Lower leg skin (tissue), 4 donors: Measurements from ENCODE around the gene NUCB2. TPM values are rescaled to one million over a fixed set of nuclear protein-coding genes. Genes with fewer than 3 reads are reported as not detected.

Experiments used
- DNase-seq, 2 donors: peaks; one replicate each; pipeline ENCODE4 v3.0.0-alpha.2; 2019; ENCODE audit warnings: low spot score in 2 of 2
- H3K4me3 ChIP-seq: fragments of 200-600 bp; sonication (generic); 2 replicates; pipeline ENCODE4 v1.5.1; 2017; ENCODE audit warnings: mild to moderate bottlenecking, low read depth; ENCODE audit not compliant: poor library complexity, severe bottlenecking
- CTCF ChIP-seq, 3 donors: fragments of 450-650 bp; IDR thresholded peaks; one replicate each; pipeline ENCODE4 v1.5.1; 2016; ENCODE audit warnings: antibody characterized with exemption in 3 of 3, mild to moderate bottlenecking in 3 of 3, moderate library complexity in 2 of 3
- POLR2A ChIP-seq, 2 donors: fragments of 450-650 bp; IDR thresholded peaks; one replicate each; pipeline ENCODE4 v1.6.1; 2016 to 2017; ENCODE audit warnings: antibody characterized with exemption in 2 of 2, mild to moderate bottlenecking in 1 of 2, moderate library complexity in 1 of 2
- WGBS, 2 donors: methylation state at CpG; one replicate each; pipeline ENCODE4 v1.1.5; 2018; 5-methylcytosine and 5-hydroxymethylcytosine counted together
- intact Hi-C: fragments of 100-400 bp; cut with DNase I; formaldehyde crosslinking; loops from one replicate; pipeline ENCODE4 v1.15.0; 2023; ENCODE audit warnings: low total_unique reads
- total RNA-seq, 4 donors: library from RNA; depleted of rRNA; stranded (reverse); fragments of >200 nt; gene quantifications; one replicate each; pipeline ENCODE4 v1.1.0, GENCODE V29; 2016

The NUCB2 gene
- total RNA-seq, 4 donors from 2014 or later = 13.1 to 27.1 (median 17.9) TPM

GRCh38 chr11:17273211-17273610 is 3.3 kb upstream of the NUCB2 start:
- no peak for DNase-seq
- intact Hi-C loops = no loop called here
- H3K4me3 ChIP-seq = no peak overlapping the region
- TF ChIP-seq POLR2A (IDR thresholded peaks at IDR 0.05) = no peak
- TF ChIP-seq CTCF (IDR thresholded peaks at IDR 0.05) = no peak
- WGBS, 2 donors = 62 to 63% methylated on average over 6 of the region's 6 CpGs

- no peak overlapping the region for H3K4me3 ChIP-seq
- WGBS, 2 donors = 72 to 80% methylated on average over 5 of the region's 5 CpGs
- intact Hi-C loops = no loop called here
- DNase-seq = no peak
- TF ChIP-seq CTCF (IDR thresholded peaks at IDR 0.05) (no peak), POLR2A (IDR thresholded peaks at IDR 0.05) (no peak)
These were observed 2.8 kb upstream of the NUCB2 start for GRCh38 chr11:17273668-17274282.

- TF ChIP-seq CTCF (IDR thresholded peaks at IDR 0.05) = no peak
- TF ChIP-seq POLR2A (IDR thresholded peaks at IDR 0.05) = no peak
- no peak for DNase-seq
- 58 to 59% methylated on average over 10 of the region's 10 CpGs for WGBS, 2 donors
- peak overlapping the region; percentile 74 for H3K4me3 ChIP-seq
- intact Hi-C loops = no loop called here
These were observed 921 bp upstream of the NUCB2 start for GRCh38 chr11:17275400-17276235.

- peak overlapping the region; percentile 74 for H3K4me3 ChIP-seq
- intact Hi-C loops = no loop called here
- DNase-seq = no peak
- 0% methylated on average over 12 to 17 of the region's 17 CpGs for WGBS, 2 donors
- TF ChIP-seq POLR2A (IDR thresholded peaks at IDR 0.05) (no peak), CTCF (IDR thresholded peaks at IDR 0.05) (no peak)
These were observed 565 bp downstream of the NUCB2 start for GRCh38 chr11:17277024-17277584.

- intact Hi-C loops = no loop called here
- no peak overlapping the region for H3K4me3 ChIP-seq
- 85 to 90% methylated on average over 9 of the region's 9 CpGs for WGBS, 2 donors
- TF ChIP-seq POLR2A (IDR thresholded peaks at IDR 0.05) (no peak), CTCF (IDR thresholded peaks at IDR 0.05) (no peak)
- DNase-seq = no peak
These were observed 4.1 kb downstream of the NUCB2 start for GRCh38 chr11:17280494-17281127.
